OCI-LY7 (cell line): ENCODE measurements around the gene ATP4A.

Experiments used
- EZH2phosphoT487 ChIP-seq: fragments of 200-600 bp; sonication (generic); IDR thresholded peaks from 2 replicates; pipeline ENCODE4 v1.6.1; 2018; ENCODE audit warnings: low read depth, borderline replicate concordance, mild to moderate bottlenecking, mixed run types, antibody characterized with exemption, low read length, moderate library complexity, mixed read lengths
- TF ChIP-seq, protein P1 (sequence below): fragments of 200-600 bp; sonication (generic); conservative IDR thresholded peaks from 2 replicates; pipeline ENCODE4 v1.5.1; 2014; ENCODE audit warnings: mild to moderate bottlenecking, antibody characterized with exemption, low read length, moderate library complexity, mixed read lengths

DNA sequence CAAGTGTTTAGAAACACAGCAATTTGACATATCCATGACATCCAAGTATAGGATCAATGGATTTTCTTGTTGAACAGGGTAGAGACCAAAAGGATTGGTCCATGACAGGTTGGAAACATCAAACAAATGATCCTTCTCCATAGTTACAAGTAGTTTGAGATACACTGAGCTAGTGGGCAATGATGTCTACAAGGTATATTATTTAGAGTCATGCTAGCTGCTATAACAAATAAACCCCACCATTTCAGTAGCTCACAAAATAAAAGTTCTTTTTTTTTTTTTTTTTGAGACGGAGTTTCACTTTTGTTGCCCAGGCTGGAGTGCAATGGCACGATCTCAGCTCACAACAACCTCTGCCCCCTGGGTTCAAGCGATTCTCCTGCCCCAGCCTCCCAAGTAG lies 44.2 kb upstream of the ATP4A start:
- TF ChIP-seq, protein P1, sequence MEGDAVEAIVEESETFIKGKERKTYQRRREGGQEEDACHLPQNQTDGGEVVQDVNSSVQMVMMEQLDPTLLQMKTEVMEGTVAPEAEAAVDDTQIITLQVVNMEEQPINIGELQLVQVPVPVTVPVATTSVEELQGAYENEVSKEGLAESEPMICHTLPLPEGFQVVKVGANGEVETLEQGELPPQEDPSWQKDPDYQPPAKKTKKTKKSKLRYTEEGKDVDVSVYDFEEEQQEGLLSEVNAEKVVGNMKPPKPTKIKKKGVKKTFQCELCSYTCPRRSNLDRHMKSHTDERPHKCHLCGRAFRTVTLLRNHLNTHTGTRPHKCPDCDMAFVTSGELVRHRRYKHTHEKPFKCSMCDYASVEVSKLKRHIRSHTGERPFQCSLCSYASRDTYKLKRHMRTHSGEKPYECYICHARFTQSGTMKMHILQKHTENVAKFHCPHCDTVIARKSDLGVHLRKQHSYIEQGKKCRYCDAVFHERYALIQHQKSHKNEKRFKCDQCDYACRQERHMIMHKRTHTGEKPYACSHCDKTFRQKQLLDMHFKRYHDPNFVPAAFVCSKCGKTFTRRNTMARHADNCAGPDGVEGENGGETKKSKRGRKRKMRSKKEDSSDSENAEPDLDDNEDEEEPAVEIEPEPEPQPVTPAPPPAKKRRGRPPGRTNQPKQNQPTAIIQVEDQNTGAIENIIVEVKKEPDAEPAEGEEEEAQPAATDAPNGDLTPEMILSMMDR, result no peak
- TF ChIP-seq EZH2phosphoT487, result no peak
